GM23338 (cell line): ENCODE measurements around the gene ERGIC3. TPM values are rescaled to one million over a fixed set of nuclear protein-coding genes. Genes with fewer than 3 reads are reported as not detected.

Experiments used
- ATAC-seq: fragments of 200-7000 bp; cut with Tn5 transposase; 3 replicates; pipeline ENCODE4 v1.9.1; 2020
- DNase-seq: peaks from one replicate; pipeline ENCODE4 v3.0.0-alpha.2; 2015; ENCODE audit warnings: low spot score
- H2AFZ ChIP-seq: fragments of 200-600 bp; sonication (generic); 2 replicates; pipeline ENCODE4 v1.8.0; 2016; ENCODE audit warnings: antibody characterized with exemption, mild to moderate bottlenecking, moderate library complexity
- H3F3A ChIP-seq: fragments of 200-600 bp; sonication (generic); replicated peaks from 2 replicates; pipeline ENCODE4 v1.8.0; 2017; ENCODE audit warnings: antibody characterized with exemption, mixed run types, low read depth
- H3K27ac ChIP-seq: fragments of 200-600 bp; sonication (generic); 2 replicates; pipeline ENCODE4 v1.6.1; 2016; ENCODE audit warnings: low read depth
- H3K27me3 ChIP-seq: fragments of 200-600 bp; sonication (generic); 2 replicates; pipeline ENCODE4 v1.8.0; 2016; ENCODE audit warnings: mild to moderate bottlenecking, mixed run types, moderate library complexity; ENCODE audit not compliant: insufficient read depth
- H3K36me3 ChIP-seq: fragments of 200-600 bp; sonication (generic); 2 replicates; pipeline ENCODE4 v1.8.0; 2016; ENCODE audit warnings: mild to moderate bottlenecking; ENCODE audit not compliant: insufficient read depth
- H3K4me1 ChIP-seq: fragments of 200-600 bp; sonication (generic); 2 replicates; pipeline ENCODE4 v1.8.0; 2016; ENCODE audit warnings: mild to moderate bottlenecking, moderate library complexity; ENCODE audit not compliant: insufficient read depth
- H3K4me2 ChIP-seq: fragments of 200-600 bp; sonication (generic); 2 replicates; pipeline ENCODE4 v1.7.1; 2017; ENCODE audit warnings: mixed run types
- H3K4me3 ChIP-seq: fragments of 200-600 bp; sonication (generic); 2 replicates; pipeline ENCODE4 v1.6.1; 2016; ENCODE audit warnings: mixed run types
- H3K79me2 ChIP-seq: fragments of 200-600 bp; sonication (generic); replicated peaks from 2 replicates; pipeline ENCODE4 v1.8.0; 2017; ENCODE audit warnings: mild to moderate bottlenecking; ENCODE audit not compliant: insufficient read depth
- H3K9me2 ChIP-seq: fragments of 200-600 bp; sonication (generic); 2 replicates; pipeline ENCODE4 v1.8.0; 2017; ENCODE audit not compliant: insufficient read depth
- H4K20me1 ChIP-seq: fragments of 200-600 bp; sonication (generic); replicated peaks from 2 replicates; pipeline ENCODE4 v1.8.0; 2017; ENCODE audit warnings: mild to moderate bottlenecking; ENCODE audit not compliant: insufficient read depth
- H3K27ac Mint-ChIP-seq: 2 replicates; pipeline ENCODE4 v1.8.0; 2020; ENCODE audit warnings: inconsistent platforms, mild to moderate bottlenecking, moderate library complexity, mixed read lengths
- H3K27me3 Mint-ChIP-seq: 3 replicates; pipeline ENCODE4 v1.8.0; 2022; ENCODE audit warnings: low read depth, mild to moderate bottlenecking, moderate library complexity, mixed read lengths, inconsistent platforms; ENCODE audit not compliant: insufficient read depth, poor library complexity
- H3K36me3 Mint-ChIP-seq: 3 replicates; pipeline ENCODE4 v1.8.0; 2021; ENCODE audit warnings: low read depth, mild to moderate bottlenecking, inconsistent platforms, moderate library complexity, mixed read lengths
- H3K4me1 Mint-ChIP-seq: 3 replicates; pipeline ENCODE4 v1.8.0; 2020; ENCODE audit warnings: mild to moderate bottlenecking, inconsistent platforms, mixed read lengths
- H3K4me3 Mint-ChIP-seq: 3 replicates; pipeline ENCODE4 v1.8.0; 2021; ENCODE audit warnings: moderate library complexity, mild to moderate bottlenecking, inconsistent platforms, mixed read lengths
- H3K9me3 Mint-ChIP-seq: 3 replicates; pipeline ENCODE4 v1.8.0; 2020; ENCODE audit warnings: moderate library complexity, mild to moderate bottlenecking, inconsistent platforms, mixed read lengths
- CREB1 ChIP-seq: fragments of 250-450 bp; sonication (Bioruptor Pico); IDR thresholded peaks from 2 replicates; pipeline ENCODE4 v1.5.0; 2020; ENCODE audit warnings: low read depth, mild to moderate bottlenecking, moderate library complexity
- EZH2 ChIP-seq: fragments of 200-600 bp; sonication (generic); IDR thresholded peaks from one replicate; pipeline ENCODE4 v1.8.0; 2017; ENCODE audit warnings: antibody characterized with exemption, mild to moderate bottlenecking, low read depth; ENCODE audit not compliant: unreplicated experiment
- EZH2phosphoT487 ChIP-seq: fragments of 200-600 bp; sonication (generic); IDR thresholded peaks from one replicate; pipeline ENCODE4 v1.8.1; 2018; ENCODE audit warnings: antibody characterized with exemption; ENCODE audit not compliant: unreplicated experiment
- JUNB ChIP-seq: IDR thresholded peaks from one replicate; pipeline ENCODE4 v1.6.1; 2016; ENCODE audit warnings: antibody characterized with exemption; ENCODE audit not compliant: unreplicated experiment
- NANOG ChIP-seq: IDR thresholded peaks from 2 replicates; pipeline ENCODE4 v1.6.1; 2016; ENCODE audit warnings: antibody characterized with exemption, borderline replicate concordance
- POLR2AphosphoS5 ChIP-seq: IDR thresholded peaks from 2 replicates; pipeline ENCODE4 v1.6.1; 2016; ENCODE audit warnings: antibody characterized with exemption, low read depth
- STAT1 ChIP-seq: IDR thresholded peaks from one replicate; pipeline ENCODE4 v1.6.1; 2016; ENCODE audit warnings: antibody characterized with exemption; ENCODE audit not compliant: unreplicated experiment
- ZNF114 ChIP-seq: fragments of 250-450 bp; sonication (Bioruptor Pico); IDR thresholded peaks from 2 replicates; pipeline ENCODE4 v1.5.0; 2020; ENCODE audit warnings: mild to moderate bottlenecking, moderate library complexity
- ZNF331 ChIP-seq: fragments of 250-450 bp; sonication (Bioruptor Pico); IDR thresholded peaks from 2 replicates; pipeline ENCODE4 v1.5.0; 2020; ENCODE audit warnings: low read depth, mild to moderate bottlenecking, moderate library complexity
- polyA plus RNA-seq: library from polyadenylated mRNA; unstranded; fragments of >200 nt; fragmentation: Nextera tagmentation; extraction: Ambion mirVana; gene quantifications from 2 replicates; pipeline ENCODE4 v1.2.1, GENCODE V29; 2016
- total RNA-seq: library from RNA; depleted of rRNA; stranded (reverse); fragments of >200 nt; shearing (Covaris generic); gene quantifications from 2 replicates; pipeline ENCODE4 v1.2.3, GENCODE V29; 2014
- TF ChIP-seq, protein P1 (sequence below), 2 experiments: fragments of 200-600 bp in 1 of 2; sonication (generic) in 1 of 2; conservative IDR thresholded peaks; 2 replicates each; pipeline versions ENCODE4 v1.5.1 to v1.6.1; 2016 to 2017; ENCODE audit warnings: antibody characterized with exemption in 2 of 2, low read depth in 2 of 2, mild to moderate bottlenecking in 2 of 2, moderate library complexity in 1 of 2
- TF ChIP-seq, protein P2 (sequence below): IDR thresholded peaks from one replicate; pipeline ENCODE4 v1.6.1; 2018; ENCODE audit warnings: antibody characterized with exemption; ENCODE audit not compliant: unreplicated experiment
- TF ChIP-seq, protein P3 (sequence below): fragments of 250-450 bp; sonication (Bioruptor Pico); IDR thresholded peaks from 2 replicates; pipeline ENCODE4 v1.5.0; 2020; ENCODE audit warnings: mild to moderate bottlenecking, moderate library complexity
- TF ChIP-seq, protein P4 (sequence below): IDR thresholded peaks from 2 replicates; pipeline ENCODE4 v1.6.1; 2016; ENCODE audit warnings: antibody characterized with exemption

ERGIC3 gene
- total and polyA plus RNA-seq, 2 experiments from 2014 or later = 139 to 147 TPM

DNA sequence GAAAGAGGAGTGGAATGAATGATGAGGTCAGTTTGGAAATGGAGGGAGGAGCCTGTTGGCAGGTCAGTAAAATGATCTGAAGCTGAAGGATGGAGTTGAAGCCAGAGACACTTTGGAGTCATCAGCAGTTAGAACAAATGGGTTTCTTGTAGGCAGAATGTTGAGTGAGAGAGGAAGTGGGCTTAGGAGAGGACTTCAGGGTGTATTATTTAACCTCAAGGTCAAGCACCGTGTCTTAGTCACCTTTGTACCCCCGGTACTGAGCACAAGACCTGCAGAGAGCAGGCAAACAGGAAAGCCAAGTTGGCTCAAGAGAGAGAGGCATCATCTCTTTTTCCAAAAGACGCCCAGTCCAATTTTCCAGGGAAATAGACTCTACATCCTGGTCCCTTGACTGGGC, 35.7 kb upstream of the ERGIC3 start:
- TF ChIP-seq EZH2phosphoT487 (no peak), POLR2AphosphoS5 (no peak), CREB1 (CRISPR knock-in tag) (no peak), NANOG (no peak), STAT1 (no peak), JUNB (no peak), ZNF331 (no peak), ZNF114 (CRISPR knock-in tag) (no peak), EZH2 (no peak)
- TF ChIP-seq, protein P1, sequence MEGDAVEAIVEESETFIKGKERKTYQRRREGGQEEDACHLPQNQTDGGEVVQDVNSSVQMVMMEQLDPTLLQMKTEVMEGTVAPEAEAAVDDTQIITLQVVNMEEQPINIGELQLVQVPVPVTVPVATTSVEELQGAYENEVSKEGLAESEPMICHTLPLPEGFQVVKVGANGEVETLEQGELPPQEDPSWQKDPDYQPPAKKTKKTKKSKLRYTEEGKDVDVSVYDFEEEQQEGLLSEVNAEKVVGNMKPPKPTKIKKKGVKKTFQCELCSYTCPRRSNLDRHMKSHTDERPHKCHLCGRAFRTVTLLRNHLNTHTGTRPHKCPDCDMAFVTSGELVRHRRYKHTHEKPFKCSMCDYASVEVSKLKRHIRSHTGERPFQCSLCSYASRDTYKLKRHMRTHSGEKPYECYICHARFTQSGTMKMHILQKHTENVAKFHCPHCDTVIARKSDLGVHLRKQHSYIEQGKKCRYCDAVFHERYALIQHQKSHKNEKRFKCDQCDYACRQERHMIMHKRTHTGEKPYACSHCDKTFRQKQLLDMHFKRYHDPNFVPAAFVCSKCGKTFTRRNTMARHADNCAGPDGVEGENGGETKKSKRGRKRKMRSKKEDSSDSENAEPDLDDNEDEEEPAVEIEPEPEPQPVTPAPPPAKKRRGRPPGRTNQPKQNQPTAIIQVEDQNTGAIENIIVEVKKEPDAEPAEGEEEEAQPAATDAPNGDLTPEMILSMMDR (conservative IDR thresholded peaks at IDR 0.05; ENCODE audit: low read depth in 2 of 2) = no peak
- TF ChIP-seq, protein P2, sequence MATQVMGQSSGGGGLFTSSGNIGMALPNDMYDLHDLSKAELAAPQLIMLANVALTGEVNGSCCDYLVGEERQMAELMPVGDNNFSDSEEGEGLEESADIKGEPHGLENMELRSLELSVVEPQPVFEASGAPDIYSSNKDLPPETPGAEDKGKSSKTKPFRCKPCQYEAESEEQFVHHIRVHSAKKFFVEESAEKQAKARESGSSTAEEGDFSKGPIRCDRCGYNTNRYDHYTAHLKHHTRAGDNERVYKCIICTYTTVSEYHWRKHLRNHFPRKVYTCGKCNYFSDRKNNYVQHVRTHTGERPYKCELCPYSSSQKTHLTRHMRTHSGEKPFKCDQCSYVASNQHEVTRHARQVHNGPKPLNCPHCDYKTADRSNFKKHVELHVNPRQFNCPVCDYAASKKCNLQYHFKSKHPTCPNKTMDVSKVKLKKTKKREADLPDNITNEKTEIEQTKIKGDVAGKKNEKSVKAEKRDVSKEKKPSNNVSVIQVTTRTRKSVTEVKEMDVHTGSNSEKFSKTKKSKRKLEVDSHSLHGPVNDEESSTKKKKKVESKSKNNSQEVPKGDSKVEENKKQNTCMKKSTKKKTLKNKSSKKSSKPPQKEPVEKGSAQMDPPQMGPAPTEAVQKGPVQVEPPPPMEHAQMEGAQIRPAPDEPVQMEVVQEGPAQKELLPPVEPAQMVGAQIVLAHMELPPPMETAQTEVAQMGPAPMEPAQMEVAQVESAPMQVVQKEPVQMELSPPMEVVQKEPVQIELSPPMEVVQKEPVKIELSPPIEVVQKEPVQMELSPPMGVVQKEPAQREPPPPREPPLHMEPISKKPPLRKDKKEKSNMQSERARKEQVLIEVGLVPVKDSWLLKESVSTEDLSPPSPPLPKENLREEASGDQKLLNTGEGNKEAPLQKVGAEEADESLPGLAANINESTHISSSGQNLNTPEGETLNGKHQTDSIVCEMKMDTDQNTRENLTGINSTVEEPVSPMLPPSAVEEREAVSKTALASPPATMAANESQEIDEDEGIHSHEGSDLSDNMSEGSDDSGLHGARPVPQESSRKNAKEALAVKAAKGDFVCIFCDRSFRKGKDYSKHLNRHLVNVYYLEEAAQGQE = no peak
- TF ChIP-seq, protein P3, sequence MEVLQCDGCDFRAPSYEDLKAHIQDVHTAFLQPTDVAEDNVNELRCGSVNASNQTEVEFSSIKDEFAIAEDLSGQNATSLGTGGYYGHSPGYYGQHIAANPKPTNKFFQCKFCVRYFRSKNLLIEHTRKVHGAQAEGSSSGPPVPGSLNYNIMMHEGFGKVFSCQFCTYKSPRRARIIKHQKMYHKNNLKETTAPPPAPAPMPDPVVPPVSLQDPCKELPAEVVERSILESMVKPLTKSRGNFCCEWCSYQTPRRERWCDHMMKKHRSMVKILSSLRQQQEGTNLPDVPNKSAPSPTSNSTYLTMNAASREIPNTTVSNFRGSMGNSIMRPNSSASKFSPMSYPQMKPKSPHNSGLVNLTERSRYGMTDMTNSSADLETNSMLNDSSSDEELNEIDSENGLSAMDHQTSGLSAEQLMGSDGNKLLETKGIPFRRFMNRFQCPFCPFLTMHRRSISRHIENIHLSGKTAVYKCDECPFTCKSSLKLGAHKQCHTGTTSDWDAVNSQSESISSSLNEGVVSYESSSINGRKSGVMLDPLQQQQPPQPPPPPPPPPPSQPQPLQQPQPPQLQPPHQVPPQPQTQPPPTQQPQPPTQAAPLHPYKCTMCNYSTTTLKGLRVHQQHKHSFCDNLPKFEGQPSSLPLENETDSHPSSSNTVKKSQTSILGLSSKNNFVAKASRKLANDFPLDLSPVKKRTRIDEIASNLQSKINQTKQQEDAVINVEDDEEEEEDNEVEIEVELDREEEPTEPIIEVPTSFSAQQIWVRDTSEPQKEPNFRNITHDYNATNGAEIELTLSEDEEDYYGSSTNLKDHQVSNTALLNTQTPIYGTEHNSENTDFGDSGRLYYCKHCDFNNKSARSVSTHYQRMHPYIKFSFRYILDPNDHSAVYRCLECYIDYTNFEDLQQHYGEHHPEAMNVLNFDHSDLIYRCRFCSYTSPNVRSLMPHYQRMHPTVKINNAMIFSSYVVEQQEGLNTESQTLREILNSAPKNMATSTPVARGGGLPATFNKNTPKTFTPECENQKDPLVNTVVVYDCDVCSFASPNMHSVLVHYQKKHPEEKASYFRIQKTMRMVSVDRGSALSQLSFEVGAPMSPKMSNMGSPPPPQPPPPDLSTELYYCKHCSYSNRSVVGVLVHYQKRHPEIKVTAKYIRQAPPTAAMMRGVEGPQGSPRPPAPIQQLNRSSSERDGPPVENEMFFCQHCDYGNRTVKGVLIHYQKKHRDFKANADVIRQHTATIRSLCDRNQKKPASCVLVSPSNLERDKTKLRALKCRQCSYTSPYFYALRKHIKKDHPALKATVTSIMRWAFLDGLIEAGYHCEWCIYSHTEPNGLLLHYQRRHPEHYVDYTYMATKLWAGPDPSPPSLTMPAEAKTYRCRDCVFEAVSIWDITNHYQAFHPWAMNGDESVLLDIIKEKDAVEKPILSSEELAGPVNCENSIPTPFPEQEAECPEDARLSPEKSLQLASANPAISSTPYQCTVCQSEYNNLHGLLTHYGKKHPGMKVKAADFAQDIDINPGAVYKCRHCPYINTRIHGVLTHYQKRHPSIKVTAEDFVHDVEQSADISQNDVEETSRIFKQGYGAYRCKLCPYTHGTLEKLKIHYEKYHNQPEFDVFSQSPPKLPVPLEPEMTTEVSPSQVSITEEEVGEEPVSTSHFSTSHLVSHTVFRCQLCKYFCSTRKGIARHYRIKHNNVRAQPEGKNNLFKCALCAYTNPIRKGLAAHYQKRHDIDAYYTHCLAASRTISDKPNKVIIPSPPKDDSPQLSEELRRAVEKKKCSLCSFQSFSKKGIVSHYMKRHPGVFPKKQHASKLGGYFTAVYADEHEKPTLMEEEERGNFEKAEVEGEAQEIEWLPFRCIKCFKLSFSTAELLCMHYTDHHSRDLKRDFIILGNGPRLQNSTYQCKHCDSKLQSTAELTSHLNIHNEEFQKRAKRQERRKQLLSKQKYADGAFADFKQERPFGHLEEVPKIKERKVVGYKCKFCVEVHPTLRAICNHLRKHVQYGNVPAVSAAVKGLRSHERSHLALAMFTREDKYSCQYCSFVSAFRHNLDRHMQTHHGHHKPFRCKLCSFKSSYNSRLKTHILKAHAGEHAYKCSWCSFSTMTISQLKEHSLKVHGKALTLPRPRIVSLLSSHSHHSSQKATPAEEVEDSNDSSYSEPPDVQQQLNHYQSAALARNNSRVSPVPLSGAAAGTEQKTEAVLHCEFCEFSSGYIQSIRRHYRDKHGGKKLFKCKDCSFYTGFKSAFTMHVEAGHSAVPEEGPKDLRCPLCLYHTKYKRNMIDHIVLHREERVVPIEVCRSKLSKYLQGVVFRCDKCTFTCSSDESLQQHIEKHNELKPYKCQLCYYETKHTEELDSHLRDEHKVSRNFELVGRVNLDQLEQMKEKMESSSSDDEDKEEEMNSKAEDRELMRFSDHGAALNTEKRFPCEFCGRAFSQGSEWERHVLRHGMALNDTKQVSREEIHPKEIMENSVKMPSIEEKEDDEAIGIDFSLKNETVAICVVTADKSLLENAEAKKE (CRISPR knock-in tag) = no peak
- TF ChIP-seq, protein P4, sequence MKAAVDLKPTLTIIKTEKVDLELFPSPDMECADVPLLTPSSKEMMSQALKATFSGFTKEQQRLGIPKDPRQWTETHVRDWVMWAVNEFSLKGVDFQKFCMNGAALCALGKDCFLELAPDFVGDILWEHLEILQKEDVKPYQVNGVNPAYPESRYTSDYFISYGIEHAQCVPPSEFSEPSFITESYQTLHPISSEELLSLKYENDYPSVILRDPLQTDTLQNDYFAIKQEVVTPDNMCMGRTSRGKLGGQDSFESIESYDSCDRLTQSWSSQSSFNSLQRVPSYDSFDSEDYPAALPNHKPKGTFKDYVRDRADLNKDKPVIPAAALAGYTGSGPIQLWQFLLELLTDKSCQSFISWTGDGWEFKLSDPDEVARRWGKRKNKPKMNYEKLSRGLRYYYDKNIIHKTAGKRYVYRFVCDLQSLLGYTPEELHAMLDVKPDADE = no peak
- Histone ChIP-seq H4K20me1 (no peaks in the 10 kb centered on the region; the same call in 1 of the 2 replicates), H3K36me3 (peaks cover 7% of the 10 kb centered on the region; the same call in 1 of the 2 replicates), H3K4me2 (no peak overlapping the region), H3K4me1 (no peaks in the 10 kb centered on the region), H3K27ac (no peak overlapping the region), H3K9me2 (no peaks in the 10 kb centered on the region), H2AFZ (no peak overlapping the region), H3K27me3 (no peaks in the 10 kb centered on the region), H3F3A (no peaks in the 10 kb centered on the region), H3K79me2 (no peaks in the 10 kb centered on the region), H3K4me3 (no peak overlapping the region)
- DNase-seq (no peak), ATAC-seq (no peak)
- H3K4me1 Mint-ChIP-seq = no peaks in the 10 kb centered on the region; the same call in 2 of the 3 replicates
- peaks cover 44% of the 10 kb centered on the region for H3K36me3 Mint-ChIP-seq
- no peak overlapping the region for H3K4me3 Mint-ChIP-seq
- H3K27me3 Mint-ChIP-seq = peaks cover 4% of the 10 kb centered on the region
- no peaks in the 10 kb centered on the region for H3K9me3 Mint-ChIP-seq
- no peak overlapping the region; the same call in 1 of the 2 replicates for H3K27ac Mint-ChIP-seq
